Lower leg skin (tissue), 4 donors: ENCODE measurements around the gene MED29. TPM values are rescaled to one million over a fixed set of nuclear protein-coding genes. Genes with fewer than 3 reads are reported as not detected.

Experiments used
- DNase-seq, 2 donors: peaks; one replicate each; pipeline ENCODE4 v3.0.0-alpha.2; 2019; ENCODE audit warnings: low spot score in 2 of 2
- H3K4me3 ChIP-seq: fragments of 200-600 bp; sonication (generic); 2 replicates; pipeline ENCODE4 v1.5.1; 2017; ENCODE audit warnings: mild to moderate bottlenecking, low read depth; ENCODE audit not compliant: poor library complexity, severe bottlenecking
- CTCF ChIP-seq, 3 donors: fragments of 450-650 bp; IDR thresholded peaks; one replicate each; pipeline ENCODE4 v1.5.1; 2016; ENCODE audit warnings: antibody characterized with exemption in 3 of 3, mild to moderate bottlenecking in 3 of 3, moderate library complexity in 2 of 3
- POLR2A ChIP-seq, 2 donors: fragments of 450-650 bp; IDR thresholded peaks; one replicate each; pipeline ENCODE4 v1.6.1; 2016 to 2017; ENCODE audit warnings: antibody characterized with exemption in 2 of 2, mild to moderate bottlenecking in 1 of 2, moderate library complexity in 1 of 2
- WGBS, 2 donors: methylation state at CpG; one replicate each; pipeline ENCODE4 v1.1.5; 2018; 5-methylcytosine and 5-hydroxymethylcytosine counted together
- intact Hi-C: fragments of 100-400 bp; cut with DNase I; formaldehyde crosslinking; loops from one replicate; pipeline ENCODE4 v1.15.0; 2023; ENCODE audit warnings: low total_unique reads
- total RNA-seq, 4 donors: library from RNA; depleted of rRNA; stranded (reverse); fragments of >200 nt; gene quantifications; one replicate each; pipeline ENCODE4 v1.1.0, GENCODE V29; 2016

MED29 gene
- total RNA-seq, 4 donors from 2014 or later = 30.3 to 35.8 (median 33.3) TPM

GRCh38 chr19:39435499-39436349, 44.5 kb downstream of the MED29 start, which contains the start of gene RPS16:
Gene RPS16 (minus strand): TSS chr19:39435949. CDS start chr19:39435895, 54 bp downstream.
- WGBS, 2 donors = 0 to 1% methylated on average over 47 to 60 of the region's 61 CpGs
- H3K4me3 ChIP-seq = peak within 1 kb of the TSS; percentile 83
- TF ChIP-seq POLR2A (IDR thresholded peaks at IDR 0.05) (peak in 1 of 2 donors; percentile 75), CTCF (IDR thresholded peaks at IDR 0.05) (no peak)
- intact Hi-C loops = no loop called here
- peak; percentile 97 to 100 for DNase-seq

GRCh38 chr19:39436350-39436716, 45.2 kb downstream of the MED29 start:
- intact Hi-C loops = no loop called here
- no peak for DNase-seq
- H3K4me3 ChIP-seq = no peak overlapping the region
- TF ChIP-seq CTCF (IDR thresholded peaks at IDR 0.05) (no peak), POLR2A (IDR thresholded peaks at IDR 0.05) (no peak)
- WGBS, 2 donors = 4 to 15% methylated on average over 2 of the region's 2 CpGs

- intact Hi-C loops = no loop called here
- TF ChIP-seq CTCF (IDR thresholded peaks at IDR 0.05) (no peak), POLR2A (IDR thresholded peaks at IDR 0.05) (no peak)
- H3K4me3 ChIP-seq = no peak overlapping the region
- no peak for DNase-seq
- WGBS, 2 donors = 86 to 87% methylated on average over 9 of the region's 9 CpGs
These were observed 47.2 kb downstream of the MED29 start for GRCh38 chr19:39438270-39438934.

GRCh38 chr19:39444598-39445195, 53.5 kb downstream of the MED29 start:
- 3 to 5% methylated on average over 15 to 17 of the region's 17 CpGs for WGBS, 2 donors
- TF ChIP-seq CTCF (IDR thresholded peaks at IDR 0.05) = no peak
- no peak for TF ChIP-seq POLR2A (IDR thresholded peaks at IDR 0.05)
- DNase-seq = no peak
- intact Hi-C loops = loop anchor here (10.0 kb wide), 1 partner anchor 90 kb away; the partner anchor contains the start of gene EID2B
- H3K4me3 ChIP-seq = peak overlapping the region; percentile 96

GRCh38 chr19:39445196-39446111, 54.3 kb downstream of the MED29 start, which contains the start of gene SUPT5H:
Gene SUPT5H (plus strand): TSS chr19:39445582. CDS start chr19:39445891, 309 bp downstream.
- H3K4me3 ChIP-seq = peak within 1 kb of the TSS; percentile 96
- DNase-seq = peak; percentile 96 to 99
- TF ChIP-seq POLR2A (IDR thresholded peaks at IDR 0.05) = peak in 1 of 2 donors; percentile 61
- no peak for TF ChIP-seq CTCF (IDR thresholded peaks at IDR 0.05)
- WGBS, 2 donors = 0 to 1% methylated on average over 65 to 68 of the region's 68 CpGs
- intact Hi-C loops = loop anchor here (10.0 kb wide), 1 partner anchor 89 kb away; the partner anchor contains the start of gene EID2B
